ENCODE measurements around the gene ISM1.

The ISM1 gene

DNA sequence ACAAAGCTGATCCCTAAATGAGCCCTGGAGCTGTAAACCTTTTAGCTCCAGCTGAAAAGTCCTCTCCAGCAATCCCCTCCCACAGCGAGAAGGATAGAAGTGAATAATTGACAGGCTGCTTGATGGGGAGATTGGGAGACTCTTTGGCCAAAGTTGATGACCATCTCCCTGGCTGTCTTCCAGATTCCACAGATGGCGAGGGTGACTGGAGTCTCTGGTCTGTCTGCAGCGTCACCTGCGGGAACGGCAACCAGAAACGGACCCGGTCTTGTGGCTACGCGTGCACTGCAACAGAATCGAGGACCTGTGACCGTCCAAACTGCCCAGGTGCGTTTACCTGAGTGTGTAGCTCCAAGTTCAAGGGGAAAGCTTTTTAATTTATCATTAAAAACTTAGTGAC lies 67.3 kb downstream of the ISM1 start:
- H3K27me3 ChIP-seq (ENCODE audit: low read depth, low read length), result no peaks in the 10 kb centered on the region
- H3K9me3 ChIP-seq (ENCODE audit: control insufficient read depth in 1 of 2, low read length in 2 of 2), result no peaks in the 10 kb centered on the region
- H3K4me1 ChIP-seq (ENCODE audit: control insufficient read depth in 1 of 2, insufficient read depth in 2 of 2, low read length in 2 of 2), result no peaks in the 10 kb centered on the region
- H3K4me3 ChIP-seq (ENCODE audit: low read depth in 1 of 2, low read length in 2 of 2), result no peak overlapping the region
- H3K27ac ChIP-seq (ENCODE audit: low read length), result no peak overlapping the region
- no peaks in the 10 kb centered on the region for H3K36me3 ChIP-seq (ENCODE audit: control insufficient read depth in 1 of 2, insufficient read depth in 2 of 2, low read length in 2 of 2)

DNA sequence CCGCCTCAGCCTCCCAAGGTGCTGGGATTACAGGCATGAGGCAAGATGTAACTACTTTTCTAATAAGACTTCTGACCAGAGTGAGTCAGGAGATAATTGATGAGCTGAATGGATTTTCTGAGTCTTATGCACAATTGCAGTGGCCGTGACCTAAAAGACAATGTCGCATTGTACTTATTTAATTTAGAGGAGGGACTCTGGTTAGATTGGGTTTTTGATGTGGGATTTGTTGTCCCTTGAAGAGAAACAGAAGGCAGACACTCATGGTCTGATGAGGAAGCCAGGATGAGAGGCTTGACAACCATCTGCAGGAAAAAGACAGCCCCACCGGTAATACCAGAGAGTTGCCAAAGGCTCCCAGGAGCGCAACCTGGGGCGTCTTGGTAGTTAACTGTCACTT lies 68.0 kb downstream of the ISM1 start:
- Histone ChIP-seq H3K9me3 (ENCODE audit: control insufficient read depth in 1 of 2, low read length in 2 of 2) (no peaks in the 10 kb centered on the region), H3K4me3 (ENCODE audit: low read depth in 1 of 2, low read length in 2 of 2) (no peak overlapping the region), H3K27ac (ENCODE audit: low read length) (no peak overlapping the region), H3K27me3 (ENCODE audit: low read depth, low read length) (no peaks in the 10 kb centered on the region), H3K4me1 (ENCODE audit: control insufficient read depth in 1 of 2, insufficient read depth in 2 of 2, low read length in 2 of 2) (no peaks in the 10 kb centered on the region), H3K36me3 (ENCODE audit: control insufficient read depth in 1 of 2, insufficient read depth in 2 of 2, low read length in 2 of 2) (no peaks in the 10 kb centered on the region)

DNA sequence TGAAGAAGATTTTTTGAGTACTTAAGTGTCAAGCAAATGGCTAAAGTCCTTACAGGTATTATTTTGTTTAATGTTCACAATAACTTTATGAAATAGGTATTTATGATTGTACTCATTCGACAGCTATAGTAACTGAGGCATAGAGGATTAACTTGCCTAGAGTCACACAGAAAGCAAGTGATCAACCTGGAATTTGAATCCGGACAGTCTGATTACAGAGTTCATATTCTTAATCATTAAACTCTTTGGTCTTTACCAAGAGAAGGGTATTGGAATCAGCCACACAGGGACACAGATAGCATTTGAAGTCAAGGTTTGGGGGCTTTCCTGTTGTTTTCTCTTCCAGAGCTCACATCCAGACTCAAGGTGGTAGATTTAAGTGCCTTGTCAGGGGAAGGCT lies 69.7 kb downstream of the ISM1 start:
- Histone ChIP-seq H3K27me3 (ENCODE audit: low read depth, low read length) (no peaks in the 10 kb centered on the region), H3K36me3 (ENCODE audit: control insufficient read depth in 1 of 2, insufficient read depth in 2 of 2, low read length in 2 of 2) (no peaks in the 10 kb centered on the region), H3K9me3 (ENCODE audit: control insufficient read depth in 1 of 2, low read length in 2 of 2) (no peaks in the 10 kb centered on the region), H3K27ac (ENCODE audit: low read length) (no peak overlapping the region), H3K4me3 (ENCODE audit: low read depth in 1 of 2, low read length in 2 of 2) (no peak overlapping the region), H3K4me1 (ENCODE audit: control insufficient read depth in 1 of 2, insufficient read depth in 2 of 2, low read length in 2 of 2) (no peaks in the 10 kb centered on the region)

DNA sequence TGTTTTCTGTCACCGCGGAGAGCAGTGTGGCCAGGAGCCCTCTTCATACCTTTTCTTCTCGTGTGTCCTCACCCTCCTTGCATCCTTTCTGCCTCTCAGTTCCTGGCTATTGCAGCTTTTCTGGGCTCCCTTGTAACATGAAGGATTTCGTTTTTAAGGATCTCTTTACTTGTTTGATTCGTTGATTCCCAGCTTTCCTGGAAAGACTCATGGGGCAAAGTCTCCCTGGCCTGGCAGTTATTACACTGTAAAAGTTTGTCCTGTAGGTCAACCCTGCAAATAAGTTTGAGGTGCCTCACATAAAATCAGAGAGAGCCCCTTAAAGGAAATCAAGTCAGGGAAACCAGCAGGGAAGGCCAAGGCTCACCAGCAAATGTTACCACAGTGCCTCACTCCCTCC lies 70.1 kb downstream of the ISM1 start:
- no peaks in the 10 kb centered on the region for H3K36me3 ChIP-seq (ENCODE audit: control insufficient read depth in 1 of 2, insufficient read depth in 2 of 2, low read length in 2 of 2)
- H3K27ac ChIP-seq (ENCODE audit: low read length), result no peak overlapping the region
- no peaks in the 10 kb centered on the region for H3K4me1 ChIP-seq (ENCODE audit: control insufficient read depth in 1 of 2, insufficient read depth in 2 of 2, low read length in 2 of 2)
- H3K27me3 ChIP-seq (ENCODE audit: low read depth, low read length), result no peaks in the 10 kb centered on the region
- no peaks in the 10 kb centered on the region for H3K9me3 ChIP-seq (ENCODE audit: control insufficient read depth in 1 of 2, low read length in 2 of 2)
- H3K4me3 ChIP-seq (ENCODE audit: low read depth in 1 of 2, low read length in 2 of 2), result no peak overlapping the region

DNA sequence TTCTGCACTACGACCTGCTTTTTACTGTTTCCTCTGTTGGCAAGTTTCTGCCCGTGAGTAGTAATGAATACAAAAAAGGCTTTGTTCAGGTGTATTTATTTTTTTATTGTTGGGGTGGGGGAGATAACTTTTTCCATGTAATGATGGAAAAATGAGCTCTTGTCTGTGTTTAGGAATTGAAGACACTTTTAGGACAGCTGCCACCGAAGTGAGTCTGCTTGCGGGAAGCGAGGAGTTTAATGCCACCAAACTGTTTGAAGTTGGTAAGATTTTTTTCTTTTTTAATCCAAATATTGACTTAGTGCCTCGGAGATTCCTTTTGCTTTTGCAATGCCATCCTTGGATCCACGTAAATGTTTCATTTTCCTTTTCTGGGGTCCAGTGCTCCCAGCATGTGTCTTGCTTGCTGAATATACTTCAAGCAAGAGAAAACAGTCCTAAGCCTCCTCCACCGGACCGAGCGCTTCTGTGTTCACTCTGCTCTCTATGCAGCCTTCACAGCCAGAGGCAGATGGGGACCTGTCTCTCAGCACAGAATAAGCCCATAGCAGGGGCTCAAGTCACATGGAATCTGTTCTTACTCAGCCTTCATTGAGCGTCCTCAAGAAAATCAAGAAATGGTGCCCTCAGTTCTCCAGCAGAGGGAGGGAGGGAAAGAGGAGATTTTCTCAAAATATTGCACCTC lies 71.3 kb downstream of the ISM1 start:
- Histone ChIP-seq H3K4me1 (ENCODE audit: control insufficient read depth in 1 of 2, insufficient read depth in 2 of 2, low read length in 2 of 2) (no peaks in the 10 kb centered on the region), H3K27me3 (ENCODE audit: low read depth, low read length) (no peaks in the 10 kb centered on the region), H3K27ac (ENCODE audit: low read length) (no peak overlapping the region), H3K36me3 (ENCODE audit: control insufficient read depth in 1 of 2, insufficient read depth in 2 of 2, low read length in 2 of 2) (no peaks in the 10 kb centered on the region), H3K4me3 (ENCODE audit: low read depth in 1 of 2, low read length in 2 of 2) (no peak overlapping the region), H3K9me3 (ENCODE audit: control insufficient read depth in 1 of 2, low read length in 2 of 2) (no peaks in the 10 kb centered on the region)

DNA sequence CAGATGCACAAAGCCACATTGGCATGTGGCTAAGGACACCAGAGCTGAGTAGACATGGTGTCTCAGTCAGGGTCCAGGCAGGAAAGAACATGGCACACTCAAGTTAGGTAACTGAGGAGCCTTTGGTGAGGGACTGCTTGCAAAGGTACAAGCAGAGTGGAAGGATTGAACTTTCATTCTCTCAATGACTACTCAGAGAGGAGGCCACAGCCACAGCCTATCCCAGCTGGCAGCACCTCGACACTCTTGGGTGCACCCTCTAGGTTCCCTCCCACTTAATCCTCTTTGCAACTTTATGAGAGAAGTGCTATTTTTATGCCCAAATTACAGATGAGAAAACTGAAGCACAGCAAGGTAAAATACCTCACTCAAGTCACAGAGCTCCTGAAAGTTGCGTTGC lies 73.4 kb downstream of the ISM1 start:
- H3K27me3 ChIP-seq (ENCODE audit: low read depth, low read length), result no peaks in the 10 kb centered on the region
- H3K4me3 ChIP-seq (ENCODE audit: low read depth in 1 of 2, low read length in 2 of 2), result no peak overlapping the region
- peaks cover 0 to 5% of the 10 kb centered on the region in 2 donors for H3K36me3 ChIP-seq (ENCODE audit: control insufficient read depth in 1 of 2, insufficient read depth in 2 of 2, low read length in 2 of 2)
- H3K4me1 ChIP-seq (ENCODE audit: control insufficient read depth in 1 of 2, insufficient read depth in 2 of 2, low read length in 2 of 2), result no peaks in the 10 kb centered on the region
- H3K27ac ChIP-seq (ENCODE audit: low read length), result no peak overlapping the region
- H3K9me3 ChIP-seq (ENCODE audit: control insufficient read depth in 1 of 2, low read length in 2 of 2), result no peaks in the 10 kb centered on the region

DNA sequence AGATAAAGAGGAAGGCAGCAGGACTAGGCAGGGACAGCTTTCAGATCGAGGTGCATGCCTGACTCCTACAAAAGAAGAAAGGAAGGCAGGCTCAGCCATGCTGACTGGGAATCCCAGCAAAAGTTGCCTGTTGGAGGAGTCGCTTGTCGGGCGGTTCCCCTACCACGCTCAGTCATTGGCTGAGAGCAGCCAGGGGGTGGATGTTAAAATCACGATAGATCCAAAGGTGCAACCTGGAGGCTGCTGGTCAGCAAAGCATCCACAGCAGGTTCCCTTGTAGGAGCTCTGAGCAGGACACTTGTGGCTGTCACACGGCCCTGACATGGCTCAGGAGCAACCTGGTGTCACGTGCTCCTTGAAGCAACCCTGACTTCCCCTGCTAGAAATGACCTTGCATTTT lies 74.6 kb downstream of the ISM1 start:
- no peak overlapping the region for H3K4me3 ChIP-seq (ENCODE audit: low read depth in 1 of 2, low read length in 2 of 2)
- no peaks in the 10 kb centered on the region for H3K27me3 ChIP-seq (ENCODE audit: low read depth, low read length)
- no peak overlapping the region for H3K27ac ChIP-seq (ENCODE audit: low read length)
- H3K9me3 ChIP-seq (ENCODE audit: control insufficient read depth in 1 of 2, low read length in 2 of 2), result no peaks in the 10 kb centered on the region
- no peaks in the 10 kb centered on the region for H3K4me1 ChIP-seq (ENCODE audit: control insufficient read depth in 1 of 2, insufficient read depth in 2 of 2, low read length in 2 of 2)
- peaks cover 0 to 5% of the 10 kb centered on the region in 2 donors for H3K36me3 ChIP-seq (ENCODE audit: control insufficient read depth in 1 of 2, insufficient read depth in 2 of 2, low read length in 2 of 2)

DNA sequence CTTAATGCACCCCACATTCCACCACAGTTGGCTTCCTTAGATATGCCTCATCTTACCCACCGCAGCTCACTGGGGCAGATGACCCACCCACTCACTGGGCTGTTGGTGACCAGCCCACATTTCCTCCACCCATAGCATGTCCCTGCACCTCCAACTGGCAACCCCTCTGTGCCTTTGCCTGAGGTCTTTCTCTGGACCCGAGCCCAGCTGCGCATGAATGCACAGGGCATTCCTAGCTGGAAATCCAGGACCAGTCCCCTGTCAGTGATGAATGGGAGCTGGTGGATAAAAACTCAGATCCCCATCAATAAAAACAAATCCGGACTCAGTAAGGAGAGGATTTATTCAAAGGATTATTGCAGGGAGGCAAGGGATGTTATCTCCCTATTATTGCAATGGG lies 75.0 kb downstream of the ISM1 start:
- Histone ChIP-seq H3K36me3 (ENCODE audit: control insufficient read depth in 1 of 2, insufficient read depth in 2 of 2, low read length in 2 of 2) (peaks cover 0 to 5% of the 10 kb centered on the region in 2 donors), H3K4me3 (ENCODE audit: low read depth in 1 of 2, low read length in 2 of 2) (no peak overlapping the region), H3K27me3 (ENCODE audit: low read depth, low read length) (no peaks in the 10 kb centered on the region), H3K9me3 (ENCODE audit: control insufficient read depth in 1 of 2, low read length in 2 of 2) (no peaks in the 10 kb centered on the region), H3K4me1 (ENCODE audit: control insufficient read depth in 1 of 2, insufficient read depth in 2 of 2, low read length in 2 of 2) (no peaks in the 10 kb centered on the region), H3K27ac (ENCODE audit: low read length) (no peak overlapping the region)

DNA sequence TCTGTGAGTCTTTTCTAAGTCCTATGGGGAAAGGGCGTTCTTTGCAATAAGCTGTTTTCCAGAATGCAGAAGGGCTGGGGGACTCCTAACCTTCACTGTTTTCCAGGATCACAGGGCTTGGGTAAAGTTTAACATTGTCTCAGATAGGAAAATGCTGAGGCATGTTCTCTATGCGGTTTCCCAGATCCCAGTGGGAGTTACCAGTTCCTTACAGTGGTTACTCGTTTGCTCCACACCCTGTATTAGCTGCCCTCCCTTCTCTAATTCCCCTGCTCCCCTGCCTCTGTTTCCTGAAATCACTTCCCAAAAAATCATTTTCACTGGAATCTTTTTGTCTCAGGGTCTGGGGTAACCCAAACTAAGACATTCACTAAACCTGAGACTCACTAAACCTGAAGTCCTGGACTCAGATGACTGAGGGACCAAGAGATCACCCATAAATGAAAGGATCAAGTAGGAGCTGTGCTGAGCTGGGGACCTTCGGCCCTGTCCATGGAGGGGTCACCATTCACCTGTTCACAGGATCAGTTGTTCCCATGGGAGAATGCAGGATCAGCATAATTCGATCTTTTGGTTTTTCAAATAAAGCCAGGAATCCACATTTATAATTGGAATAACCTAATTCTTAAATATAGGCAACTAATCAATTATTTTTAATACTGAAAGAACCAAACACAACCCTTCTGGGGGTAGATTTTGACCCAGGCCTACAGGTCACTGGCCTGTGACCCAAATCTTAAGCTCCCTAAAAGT lies 76.2 kb downstream of the ISM1 start:
- Histone ChIP-seq H3K4me1 (ENCODE audit: control insufficient read depth in 1 of 2, insufficient read depth in 2 of 2, low read length in 2 of 2) (no peaks in the 10 kb centered on the region), H3K36me3 (ENCODE audit: control insufficient read depth in 1 of 2, insufficient read depth in 2 of 2, low read length in 2 of 2) (peaks cover 0 to 5% of the 10 kb centered on the region in 2 donors), H3K27me3 (ENCODE audit: low read depth, low read length) (no peaks in the 10 kb centered on the region), H3K9me3 (ENCODE audit: control insufficient read depth in 1 of 2, low read length in 2 of 2) (no peaks in the 10 kb centered on the region), H3K4me3 (ENCODE audit: low read depth in 1 of 2, low read length in 2 of 2) (no peak overlapping the region), H3K27ac (ENCODE audit: low read length) (no peak overlapping the region)

DNA sequence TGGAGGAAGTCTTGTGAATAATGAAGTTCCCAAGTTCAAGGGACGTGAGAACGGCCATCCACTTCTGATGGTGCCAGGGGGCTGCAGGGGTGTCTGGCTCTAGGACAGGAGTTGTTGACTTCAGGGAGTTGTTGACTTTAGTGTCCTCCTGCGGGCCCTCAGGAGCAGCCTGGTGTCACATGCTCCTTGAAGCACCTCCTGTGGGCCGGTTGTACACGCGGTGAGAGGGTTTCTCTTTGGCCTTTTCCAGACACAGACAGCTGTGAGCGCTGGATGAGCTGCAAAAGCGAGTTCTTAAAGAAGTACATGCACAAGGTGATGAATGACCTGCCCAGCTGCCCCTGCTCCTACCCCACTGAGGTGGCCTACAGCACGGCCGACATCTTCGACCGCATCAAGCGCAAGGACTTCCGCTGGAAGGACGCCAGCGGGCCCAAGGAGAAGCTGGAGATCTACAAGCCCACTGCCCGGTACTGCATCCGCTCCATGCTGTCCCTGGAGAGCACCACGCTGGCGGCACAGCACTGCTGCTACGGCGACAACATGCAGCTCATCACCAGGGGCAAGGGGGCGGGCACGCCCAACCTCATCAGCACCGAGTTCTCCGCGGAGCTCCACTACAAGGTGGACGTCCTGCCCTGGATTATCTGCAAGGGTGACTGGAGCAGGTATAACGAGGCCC lies 77.8 kb downstream of the ISM1 start:
- H3K4me3 ChIP-seq (ENCODE audit: low read depth in 1 of 2, low read length in 2 of 2), result no peak overlapping the region
- H3K27me3 ChIP-seq (ENCODE audit: low read depth, low read length), result no peaks in the 10 kb centered on the region
- H3K9me3 ChIP-seq (ENCODE audit: control insufficient read depth in 1 of 2, low read length in 2 of 2), result peaks cover 1 to 3% of the 10 kb centered on the region in 2 donors
- H3K4me1 ChIP-seq (ENCODE audit: control insufficient read depth in 1 of 2, insufficient read depth in 2 of 2, low read length in 2 of 2), result no peaks in the 10 kb centered on the region
- peaks cover 0 to 5% of the 10 kb centered on the region in 2 donors for H3K36me3 ChIP-seq (ENCODE audit: control insufficient read depth in 1 of 2, insufficient read depth in 2 of 2, low read length in 2 of 2)
- H3K27ac ChIP-seq (ENCODE audit: low read length), result no peak overlapping the region

DNA sequence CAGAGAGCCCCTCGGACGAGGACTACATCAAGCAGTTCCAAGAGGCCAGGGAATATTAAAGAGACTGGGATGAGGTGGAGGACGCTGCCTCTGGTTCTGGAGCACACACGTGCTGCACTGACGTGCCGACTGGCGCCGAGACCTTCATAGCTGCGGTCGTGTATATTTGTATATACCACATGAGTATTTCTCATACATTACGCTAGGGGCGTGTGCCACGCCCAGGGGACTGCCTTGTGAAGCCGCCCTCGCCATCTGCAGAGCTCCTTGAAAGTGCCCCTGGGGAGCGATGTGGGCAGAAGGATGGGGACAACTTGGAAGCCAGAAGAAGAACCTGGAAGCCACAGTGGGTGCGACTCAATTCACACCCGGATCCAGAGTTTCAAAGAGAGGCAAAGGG lies 78.3 kb downstream of the ISM1 start:
- Histone ChIP-seq H3K4me1 (ENCODE audit: control insufficient read depth in 1 of 2, insufficient read depth in 2 of 2, low read length in 2 of 2) (no peaks in the 10 kb centered on the region), H3K9me3 (ENCODE audit: control insufficient read depth in 1 of 2, low read length in 2 of 2) (peaks cover 3 to 7% of the 10 kb centered on the region in 2 donors), H3K27me3 (ENCODE audit: low read depth, low read length) (no peaks in the 10 kb centered on the region), H3K36me3 (ENCODE audit: control insufficient read depth in 1 of 2, insufficient read depth in 2 of 2, low read length in 2 of 2) (peaks cover 0 to 5% of the 10 kb centered on the region in 2 donors), H3K27ac (ENCODE audit: low read length) (no peak overlapping the region), H3K4me3 (ENCODE audit: low read depth in 1 of 2, low read length in 2 of 2) (no peak overlapping the region)
